Measurements from ENCODE around the gene FTCD.

GRCh38 chr21:46124926-46125845, 30.2 kb downstream of the FTCD start:
- TF ChIP-seq CTCF (conservative IDR thresholded peaks at IDR 0.05; ENCODE audit: low read length) = no peak
- no peak for TF ChIP-seq EZH2phosphoT487 (IDR thresholded peaks at IDR 0.05; ENCODE audit: borderline replicate concordance, low read depth, low read length)
